ENCODE measurements around the gene CCDC137. TPM values are rescaled to one million over a fixed set of nuclear protein-coding genes. Genes with fewer than 3 reads are reported as not detected.

The CCDC137 gene
- total RNA-seq, 1 experiment from 2014 or later: 49.9 TPM

GRCh38 chr17:81685108-81685507 is 18.6 kb downstream of the CCDC137 start:
- Histone ChIP-seq H3K27me3 (ENCODE audit: low read length) (no peaks in the 10 kb centered on the region), H3K27ac (ENCODE audit: low read length) (peak overlapping the region; percentile 94), H3K36me3 (ENCODE audit: low read depth, low read length) (peaks cover 38% of the 10 kb centered on the region), H3K4me2 (ENCODE audit: low read length) (peak overlapping the region; percentile 96), H2AFZ (ENCODE audit: low read length) (no peak overlapping the region), H3K9ac (ENCODE audit: low read length) (peak overlapping the region; percentile 95), H3K9me3 (ENCODE audit: low read length) (no peaks in the 10 kb centered on the region), H4K20me1 (ENCODE audit: low read length) (peaks cover 54% of the 10 kb centered on the region), H3K4me1 (ENCODE audit: insufficient read depth, low read length) (peaks cover 24% of the 10 kb centered on the region), H3F3A (ENCODE audit: low read length, unreplicated experiment) (peaks cover 5% of the 10 kb centered on the region), H3K9me2 (replicated peaks; ENCODE audit: low read length) (no peaks in the 10 kb centered on the region), H3K4me3 (ENCODE audit: low read length) (peak overlapping the region; percentile 87), H3K79me2 (ENCODE audit: low read length) (peaks cover 86% of the 10 kb centered on the region)
- ChIA-PET CTCF (no interaction called here), POLR2A (ENCODE audit: unreplicated experiment) (interaction anchor here (0.7 to 1.0 kb wide), 2 partner anchors 17 to 18 kb away, joined by 4 to 6 read pairs; partner anchors contain the start of gene MRPL12)
- no TSS peak for BruUV-seq (replicated peaks)
- no peak for TF ChIP-seq EZH2phosphoT487 (IDR thresholded peaks at IDR 0.05; ENCODE audit: borderline replicate concordance, low read length)
- DNase-seq (peak; percentile 88), ATAC-seq (peak; percentile 62)
- intact Hi-C loops (cut with micrococcal nuclease): no loop called here

- POLR2A ChIA-PET (ENCODE audit: unreplicated experiment): no interaction called here
- Histone ChIP-seq H4K20me1 (ENCODE audit: low read length) (peaks cover 55% of the 10 kb centered on the region), H3F3A (ENCODE audit: low read length, unreplicated experiment) (peaks cover 5% of the 10 kb centered on the region), H3K4me2 (ENCODE audit: low read length) (no peak overlapping the region), H3K27me3 (ENCODE audit: low read length) (no peaks in the 10 kb centered on the region), H3K27ac (ENCODE audit: low read length) (no peak overlapping the region), H3K9me2 (replicated peaks; ENCODE audit: low read length) (no peaks in the 10 kb centered on the region), H3K79me2 (ENCODE audit: low read length) (peaks cover 89% of the 10 kb centered on the region), H3K9ac (ENCODE audit: low read length) (no peak overlapping the region), H2AFZ (ENCODE audit: low read length) (no peak overlapping the region), H3K36me3 (ENCODE audit: low read depth, low read length) (peaks cover 45% of the 10 kb centered on the region), H3K4me3 (ENCODE audit: low read length) (no peak overlapping the region), H3K4me1 (ENCODE audit: insufficient read depth, low read length) (peaks cover 24% of the 10 kb centered on the region), H3K9me3 (ENCODE audit: low read length) (no peaks in the 10 kb centered on the region)
- intact Hi-C loops (cut with micrococcal nuclease): no loop called here
- no peak for TF ChIP-seq CTCF (conservative IDR thresholded peaks at IDR 0.05; ENCODE audit: low read depth, low read length)
- TF ChIP-seq EZH2phosphoT487 (IDR thresholded peaks at IDR 0.05; ENCODE audit: borderline replicate concordance, low read length): no peak
- TF ChIP-seq EZH2 (IDR thresholded peaks at IDR 0.05; ENCODE audit: low read length, unreplicated experiment): no peak
- CTCF ChIA-PET: no interaction called here
- BruUV-seq (replicated peaks): no TSS peak
- no peak for ATAC-seq
- no peak for DNase-seq
These were observed 20.1 kb downstream of the CCDC137 start for GRCh38 chr17:81686614-81687013.

- H2AFZ ChIP-seq (ENCODE audit: low read length): no peak overlapping the region
- ATAC-seq (no peak), DNase-seq (no peak)
- TF ChIP-seq CTCF (conservative IDR thresholded peaks at IDR 0.05; ENCODE audit: low read depth, low read length): no peak
- no peak for TF ChIP-seq EZH2 (IDR thresholded peaks at IDR 0.05; ENCODE audit: low read length, unreplicated experiment)
- TF ChIP-seq EZH2phosphoT487 (IDR thresholded peaks at IDR 0.05; ENCODE audit: borderline replicate concordance, low read length): no peak
- H3K4me3 ChIP-seq (ENCODE audit: low read length): no peak overlapping the region
- H3K4me2 ChIP-seq (ENCODE audit: low read length): no peak overlapping the region
- no peaks in the 10 kb centered on the region for H3K27me3 ChIP-seq (ENCODE audit: low read length)
- ChIA-PET CTCF (no interaction called here), POLR2A (ENCODE audit: unreplicated experiment) (no interaction called here)
- no peak overlapping the region for H3K27ac ChIP-seq (ENCODE audit: low read length)
- peaks cover 56% of the 10 kb centered on the region for H3K36me3 ChIP-seq (ENCODE audit: low read depth, low read length)
- H3F3A ChIP-seq (ENCODE audit: low read length, unreplicated experiment): peaks cover 5% of the 10 kb centered on the region
- BruUV-seq (replicated peaks): no TSS peak
- peaks cover 19% of the 10 kb centered on the region for H3K4me1 ChIP-seq (ENCODE audit: insufficient read depth, low read length)
- peaks cover 55% of the 10 kb centered on the region for H4K20me1 ChIP-seq (ENCODE audit: low read length)
- intact Hi-C loops (cut with micrococcal nuclease): no loop called here
- H3K79me2 ChIP-seq (ENCODE audit: low read length): peaks cover 75% of the 10 kb centered on the region
- H3K9ac ChIP-seq (ENCODE audit: low read length): no peak overlapping the region
- H3K9me3 ChIP-seq (ENCODE audit: low read length): no peaks in the 10 kb centered on the region
- H3K9me2 ChIP-seq (replicated peaks; ENCODE audit: low read length): no peaks in the 10 kb centered on the region
These were observed 21.4 kb downstream of the CCDC137 start for GRCh38 chr17:81687770-81688541.
